Esophagus squamous epithelium (tissue), 5 donors: ENCODE measurements around the gene RGL3. TPM values are rescaled to one million over a fixed set of nuclear protein-coding genes. Genes with fewer than 3 reads are reported as not detected.
"Not testable (repeated sequence)": the region's sequence is repeated elsewhere in the genome, so short reads cannot be mapped to it uniquely, and the experiment has no call there.

Experiments
- DNase-seq: peaks from one replicate; lab custom pipeline; 2025; lab: John Stamatoyannopoulos, UW
- H3K27ac ChIP-seq, 4 donors: fragments of 200-600 bp; sonication (generic); one replicate each; pipeline ENCODE4 v1.5.1; 2016 to 2019; ENCODE audit warnings: mild to moderate bottlenecking in 1 of 4
- H3K27me3 ChIP-seq, 4 donors: fragments of 200-600 bp; sonication (generic); 1 replicate in 3 of 4; 2 replicates in 1 of 4; pipeline versions ENCODE4 v1.5.1 to v1.6.0; 2017 to 2021; ENCODE audit warnings: antibody characterized with exemption in 1 of 4
- H3K36me3 ChIP-seq, 3 donors: fragments of 200-600 bp; sonication (generic); one replicate each; pipeline ENCODE4 v1.5.1; 2016 to 2019
- H3K4me1 ChIP-seq, 3 donors: fragments of 200-600 bp; sonication (generic); one replicate each; pipeline ENCODE4 v1.5.1; 2017 to 2019
- H3K4me3 ChIP-seq, 4 donors: fragments of 200-600 bp; sonication (generic); 1 replicate in 3 of 4; 2 replicates in 1 of 4; pipeline ENCODE4 v1.5.1; 2016 to 2019; ENCODE audit warnings: mild to moderate bottlenecking in 2 of 4, moderate library complexity in 1 of 4
- H3K9me3 ChIP-seq, 3 donors: fragments of 200-600 bp; sonication (generic); one replicate each; pipeline ENCODE4 v1.5.1; 2016 to 2019
- POLR2A ChIP-seq, 4 donors: fragments of 450-650 bp; IDR thresholded peaks; one replicate each; pipeline ENCODE4 v1.6.1; 2017; ENCODE audit warnings: antibody characterized with exemption in 4 of 4, mild to moderate bottlenecking in 4 of 4, moderate library complexity in 3 of 4
- WGBS, 2 donors: methylation state at CpG; one replicate each; pipeline ENCODE4 v1.1.5; 2018; 5-methylcytosine and 5-hydroxymethylcytosine counted together
- intact Hi-C: fragments of 100-400 bp; cut with DNase I; formaldehyde crosslinking; loops from one replicate; pipeline ENCODE4 v1.15.0; 2022
- total RNA-seq, 4 donors: library from RNA; depleted of rRNA; stranded (reverse); fragments of >200 nt; gene quantifications; one replicate each; pipeline ENCODE4 v1.1.0, GENCODE V29; 2016
- TF ChIP-seq, protein P1 (sequence below), 6 experiments: fragments of 450-650 bp in 4 of 6; fragments of 200-600 bp in 2 of 6; sonication (generic) in 2 of 6; IDR thresholded peaks; one replicate each; pipeline ENCODE4 v1.5.1; 2016 to 2019; ENCODE audit warnings: antibody characterized with exemption in 6 of 6, mild to moderate bottlenecking in 4 of 6, moderate library complexity in 4 of 6
- donor health status: DM: yes; HTN: yes; CAD: no.

Gene RGL3
- total RNA-seq, 4 donors from 2014 or later, result 0.22 to 1.9 (median 0.45) TPM

DNA sequence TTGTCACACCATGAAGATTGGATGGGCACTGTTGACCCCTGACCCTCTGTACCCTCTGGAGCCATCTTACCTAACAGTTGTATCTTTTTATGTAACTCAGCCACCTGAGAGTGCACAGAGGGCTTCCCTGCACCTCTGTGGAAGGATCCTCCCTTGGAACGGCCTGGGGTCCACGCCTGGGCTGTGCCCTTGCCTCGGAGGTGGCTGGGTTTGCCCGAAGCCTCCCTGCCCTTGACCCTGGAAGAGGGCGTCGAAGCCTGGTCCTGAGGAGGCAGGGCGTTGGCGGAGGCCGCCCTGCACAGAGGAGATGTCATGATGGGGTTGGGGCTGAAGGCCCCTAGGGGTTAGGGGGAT is 15.6 kb upstream of the RGL3 start:
- Histone ChIP-seq H3K9me3 (no peaks in the 10 kb centered on the region), H3K27me3 (no peaks in the 10 kb centered on the region), H3K4me3 (peak overlapping the region; percentile 61 to 93 (median 82)), H3K27ac (peak overlapping the region; percentile 80 to 87 (median 85)), H3K36me3 (peaks cover 7 to 32% (median 25%) of the 10 kb centered on the region in 3 donors), H3K4me1 (peaks cover 14 to 27% (median 19%) of the 10 kb centered on the region in 3 donors)
- intact Hi-C loops, result no loop called here
- no peak for DNase-seq
- TF ChIP-seq, protein P1, sequence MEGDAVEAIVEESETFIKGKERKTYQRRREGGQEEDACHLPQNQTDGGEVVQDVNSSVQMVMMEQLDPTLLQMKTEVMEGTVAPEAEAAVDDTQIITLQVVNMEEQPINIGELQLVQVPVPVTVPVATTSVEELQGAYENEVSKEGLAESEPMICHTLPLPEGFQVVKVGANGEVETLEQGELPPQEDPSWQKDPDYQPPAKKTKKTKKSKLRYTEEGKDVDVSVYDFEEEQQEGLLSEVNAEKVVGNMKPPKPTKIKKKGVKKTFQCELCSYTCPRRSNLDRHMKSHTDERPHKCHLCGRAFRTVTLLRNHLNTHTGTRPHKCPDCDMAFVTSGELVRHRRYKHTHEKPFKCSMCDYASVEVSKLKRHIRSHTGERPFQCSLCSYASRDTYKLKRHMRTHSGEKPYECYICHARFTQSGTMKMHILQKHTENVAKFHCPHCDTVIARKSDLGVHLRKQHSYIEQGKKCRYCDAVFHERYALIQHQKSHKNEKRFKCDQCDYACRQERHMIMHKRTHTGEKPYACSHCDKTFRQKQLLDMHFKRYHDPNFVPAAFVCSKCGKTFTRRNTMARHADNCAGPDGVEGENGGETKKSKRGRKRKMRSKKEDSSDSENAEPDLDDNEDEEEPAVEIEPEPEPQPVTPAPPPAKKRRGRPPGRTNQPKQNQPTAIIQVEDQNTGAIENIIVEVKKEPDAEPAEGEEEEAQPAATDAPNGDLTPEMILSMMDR (IDR thresholded peaks at IDR 0.05), result no peak
- TF ChIP-seq POLR2A (IDR thresholded peaks at IDR 0.05), result no peak
- WGBS, 2 donors, result no CpG with 5 or more reads among the region's 9 CpGs

DNA sequence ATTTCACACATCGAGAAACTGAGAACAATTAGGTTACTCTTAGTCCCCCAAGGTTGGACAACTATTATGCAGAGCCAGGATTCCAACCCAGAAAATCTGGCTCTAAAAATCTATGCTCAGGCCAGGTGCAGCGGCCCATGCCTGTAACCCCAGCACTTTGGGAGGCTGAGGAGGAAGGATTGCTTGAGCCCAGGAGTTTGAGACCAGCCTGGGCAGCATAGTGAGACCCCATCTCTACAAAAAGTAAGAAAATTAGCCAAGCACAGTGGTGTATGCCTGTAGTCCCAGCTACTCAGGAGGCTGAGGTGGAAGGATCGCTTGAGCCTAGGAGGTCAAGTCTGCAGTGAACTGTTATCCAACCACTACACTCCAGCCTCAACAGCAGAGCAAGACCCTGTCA is 14.4 kb upstream of the RGL3 start:
- intact Hi-C loops, H3K9me3 ChIP-seq, DNase-seq, H3K27ac ChIP-seq, H3K27me3 ChIP-seq, H3K4me3 ChIP-seq: not testable (repeated sequence)
- H3K4me1 ChIP-seq, result peaks cover 14 to 27% (median 19%) of the 10 kb centered on the region in 3 donors
- WGBS, 2 donors, result 86 to 100% methylated on average over 2 of the region's 3 CpGs
- peaks cover 7 to 21% (median 21%) of the 10 kb centered on the region in 3 donors for H3K36me3 ChIP-seq

DNA sequence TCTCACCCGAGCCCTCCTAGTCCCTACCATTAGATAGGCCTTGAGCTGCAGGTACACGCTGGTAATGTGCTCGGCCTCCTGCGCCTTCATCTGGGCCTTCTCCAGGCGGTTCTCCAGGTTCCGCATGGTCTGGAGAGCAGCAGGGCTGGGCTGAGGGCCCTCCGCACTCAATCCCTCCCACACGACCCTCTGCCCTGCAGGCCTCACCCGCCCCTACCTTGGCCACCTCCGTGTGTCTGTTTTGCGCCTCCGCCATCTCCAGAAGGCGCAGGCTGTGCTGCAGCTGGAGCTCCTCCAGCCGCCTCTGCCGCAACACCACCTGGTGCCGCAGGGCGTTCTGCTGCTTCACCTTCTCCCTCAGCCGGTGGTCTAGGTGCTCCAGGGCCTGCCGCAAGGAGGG is 7.5 kb upstream of the RGL3 start:
- no peak for DNase-seq
- intact Hi-C loops, result no loop called here
- TF ChIP-seq, protein P1 (IDR thresholded peaks at IDR 0.05), result no peak
- TF ChIP-seq POLR2A (IDR thresholded peaks at IDR 0.05), result no peak

DNA sequence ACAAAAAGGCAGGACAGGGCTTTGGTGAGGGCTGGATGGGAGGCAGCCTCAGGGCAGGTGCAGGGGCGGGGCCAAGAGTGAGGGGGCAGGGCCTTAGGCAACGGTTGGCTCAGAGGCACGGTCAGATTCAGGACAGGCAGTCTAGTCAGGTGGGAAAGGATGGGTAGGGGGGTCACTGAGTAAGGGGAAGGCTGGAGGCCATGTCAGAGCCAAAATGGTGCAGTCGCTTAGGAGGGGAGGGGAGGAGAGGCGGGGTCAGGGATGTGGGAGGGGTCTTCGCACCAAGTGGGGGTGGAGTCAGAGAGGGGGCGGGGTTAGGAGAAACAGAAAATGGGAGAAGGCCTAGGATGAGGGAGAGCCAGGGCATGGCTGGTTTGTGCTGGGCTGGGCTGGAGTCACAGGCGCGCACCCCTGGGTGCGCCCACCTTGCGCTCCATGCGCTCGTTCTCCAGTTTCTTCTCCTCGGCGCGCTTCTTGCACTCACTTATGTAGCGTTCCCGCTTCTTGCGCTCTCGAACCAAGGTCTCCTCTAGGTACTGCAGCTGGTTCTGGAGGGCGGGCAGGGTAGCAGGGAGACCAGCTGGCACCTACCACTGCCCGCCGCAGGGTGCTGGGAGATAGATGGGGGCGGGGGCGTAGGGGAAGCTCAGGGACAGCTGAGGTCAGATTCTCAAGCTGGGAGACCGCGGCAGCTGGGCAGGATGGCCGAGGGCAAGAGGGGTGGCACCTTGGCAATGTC is 6.8 kb upstream of the RGL3 start:
- DNase-seq, result no peak
- intact Hi-C loops, result no loop called here
- H3K36me3 ChIP-seq, result no peaks in the 10 kb centered on the region
- H3K9me3 ChIP-seq, result no peaks in the 10 kb centered on the region
- 85 to 88% methylated on average over 13 to 19 of the region's 28 CpGs for WGBS, 2 donors
- TF ChIP-seq, protein P1 (IDR thresholded peaks at IDR 0.05), result no peak
- no peak for TF ChIP-seq POLR2A (IDR thresholded peaks at IDR 0.05)
- H3K4me3 ChIP-seq, result no peak overlapping the region
- peaks cover 3 to 35% (median 9%) of the 10 kb centered on the region in 4 donors for H3K27me3 ChIP-seq
- H3K27ac ChIP-seq, result no peak overlapping the region
- peaks cover 23 to 31% (median 24%) of the 10 kb centered on the region in 3 donors for H3K4me1 ChIP-seq

More for the DNA sequence above, 7.5 kb upstream of the RGL3 start:
- Histone ChIP-seq H3K4me1 (peaks cover 16 to 24% (median 18%) of the 10 kb centered on the region in 3 donors), H3K4me3 (no peak overlapping the region), H3K36me3 (no peaks in the 10 kb centered on the region), H3K9me3 (no peaks in the 10 kb centered on the region), H3K27ac (no peak overlapping the region), H3K27me3 (peaks cover 3 to 27% (median 5%) of the 10 kb centered on the region in 4 donors)
- WGBS, 2 donors, result 89 to 100% methylated on average over 6 to 18 of the region's 19 CpGs

DNA sequence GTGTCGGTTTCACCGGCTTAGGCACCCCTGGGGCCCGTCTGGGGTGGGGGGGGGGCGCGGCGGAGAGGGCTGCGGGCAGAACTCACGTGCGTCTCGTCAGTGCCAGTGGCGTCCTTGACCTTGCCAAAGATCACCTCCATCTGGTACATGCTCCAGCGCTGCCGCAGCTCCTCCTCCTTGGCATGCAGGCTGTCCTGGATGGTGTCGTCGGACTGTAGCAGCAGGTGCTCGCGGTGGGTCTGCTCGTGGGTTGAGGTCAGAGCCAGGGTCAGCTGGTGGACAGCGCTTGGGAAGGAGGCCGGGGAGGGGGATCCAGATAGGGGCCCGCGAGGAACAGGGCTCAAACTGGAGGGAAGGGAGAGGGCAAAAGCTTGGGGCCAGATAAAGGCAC is 4.7 kb upstream of the RGL3 start:
- peaks cover 26 to 52% (median 33%) of the 10 kb centered on the region in 3 donors for H3K4me1 ChIP-seq
- no peak for TF ChIP-seq POLR2A (IDR thresholded peaks at IDR 0.05)
- no peak for DNase-seq
- intact Hi-C loops, result no loop called here
- H3K4me3 ChIP-seq, result no peak overlapping the region
- no peaks in the 10 kb centered on the region for H3K36me3 ChIP-seq
- H3K27me3 ChIP-seq, result peaks cover 3 to 56% (median 15%) of the 10 kb centered on the region in 4 donors
- no peak overlapping the region for H3K27ac ChIP-seq
- H3K9me3 ChIP-seq, result no peaks in the 10 kb centered on the region
- 8 to 19% methylated on average over 15 of the region's 22 CpGs for WGBS, 2 donors

DNA sequence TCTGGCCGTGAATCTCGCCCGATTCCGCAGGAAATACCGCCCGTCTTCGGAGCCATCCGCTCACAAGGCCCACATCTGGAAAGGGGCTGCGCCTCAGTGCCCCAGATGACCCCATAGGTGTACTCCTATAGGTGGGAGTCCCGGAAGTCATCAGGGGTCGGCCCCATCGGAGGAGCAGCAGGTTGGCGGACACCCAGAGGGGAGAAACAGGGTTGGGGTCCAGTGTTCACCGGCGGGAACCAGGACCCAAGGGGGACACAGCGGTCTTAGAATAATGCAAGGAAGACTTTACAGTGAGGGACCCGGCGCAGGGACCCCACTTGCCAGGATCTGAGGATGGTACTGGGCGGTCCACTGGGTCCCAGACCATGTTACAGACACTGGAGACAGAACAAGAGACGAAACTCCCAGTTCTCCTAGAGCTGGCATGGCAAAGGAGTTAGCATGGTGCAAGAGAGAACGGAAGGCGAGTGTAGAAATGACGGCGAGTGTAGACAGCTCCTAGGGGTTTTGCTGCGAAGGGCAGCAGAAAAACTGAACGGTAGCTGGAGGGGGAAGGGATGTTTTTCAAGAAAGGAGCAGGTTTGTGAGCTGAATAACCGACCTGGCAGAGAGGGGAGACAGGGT is 4.2 kb upstream of the RGL3 start:
- Histone ChIP-seq H3K27ac (no peak overlapping the region), H3K36me3 (no peaks in the 10 kb centered on the region), H3K4me3 (no peak overlapping the region), H3K4me1 (peaks cover 26 to 57% (median 37%) of the 10 kb centered on the region in 3 donors), H3K9me3 (no peaks in the 10 kb centered on the region), H3K27me3 (peaks cover 7 to 61% (median 20%) of the 10 kb centered on the region in 4 donors)
- TF ChIP-seq, protein P1 (IDR thresholded peaks at IDR 0.05), result no peak
- no peak for TF ChIP-seq POLR2A (IDR thresholded peaks at IDR 0.05)
- no peak for DNase-seq
- intact Hi-C loops, result no loop called here
- WGBS, 2 donors, result 27 to 40% methylated on average over 15 to 21 of the region's 27 CpGs
